ENCODE data around the gene ERN1. TPM values are rescaled to one million over a fixed set of nuclear protein-coding genes. Genes with fewer than 3 reads are reported as not detected.
A peak's percentile ranks its signal among the peaks of the same experiment; 100 is the strongest.

Gene ERN1
- total and polyA plus RNA-seq, 2 of the 13 experiments (the other 11 are each of a cell fraction or from before 2014, with no cell fraction given): 6.0 to 12.7 TPM

- no peak for TF ChIP-seq PCBP1 (IDR thresholded peaks at IDR 0.05; ENCODE audit: borderline replicate concordance, low read depth, low read length)
- TF ChIP-seq ZNF253 (CRISPR knock-in tag; IDR thresholded peaks at IDR 0.05; ENCODE audit: borderline replicate concordance): no peak
- no peak for TF ChIP-seq PCBP2 (optimal IDR thresholded peaks at IDR 0.05; ENCODE audit: low read depth, low read length, poor library complexity, severe bottlenecking)
- no peak for TF ChIP-seq TOPORS (CRISPR knock-in tag; IDR thresholded peaks at IDR 0.05)
- 0 out of 2 replicates have a peak, but pooled peaks have one; percentile 49 for TF ChIP-seq RBAK (CRISPR knock-in tag; IDR thresholded peaks at IDR 0.05)
- TF ChIP-seq ZFP62 (CRISPR knock-in tag; IDR thresholded peaks at IDR 0.05): no peak
- TF ChIP-seq, protein P1, sequence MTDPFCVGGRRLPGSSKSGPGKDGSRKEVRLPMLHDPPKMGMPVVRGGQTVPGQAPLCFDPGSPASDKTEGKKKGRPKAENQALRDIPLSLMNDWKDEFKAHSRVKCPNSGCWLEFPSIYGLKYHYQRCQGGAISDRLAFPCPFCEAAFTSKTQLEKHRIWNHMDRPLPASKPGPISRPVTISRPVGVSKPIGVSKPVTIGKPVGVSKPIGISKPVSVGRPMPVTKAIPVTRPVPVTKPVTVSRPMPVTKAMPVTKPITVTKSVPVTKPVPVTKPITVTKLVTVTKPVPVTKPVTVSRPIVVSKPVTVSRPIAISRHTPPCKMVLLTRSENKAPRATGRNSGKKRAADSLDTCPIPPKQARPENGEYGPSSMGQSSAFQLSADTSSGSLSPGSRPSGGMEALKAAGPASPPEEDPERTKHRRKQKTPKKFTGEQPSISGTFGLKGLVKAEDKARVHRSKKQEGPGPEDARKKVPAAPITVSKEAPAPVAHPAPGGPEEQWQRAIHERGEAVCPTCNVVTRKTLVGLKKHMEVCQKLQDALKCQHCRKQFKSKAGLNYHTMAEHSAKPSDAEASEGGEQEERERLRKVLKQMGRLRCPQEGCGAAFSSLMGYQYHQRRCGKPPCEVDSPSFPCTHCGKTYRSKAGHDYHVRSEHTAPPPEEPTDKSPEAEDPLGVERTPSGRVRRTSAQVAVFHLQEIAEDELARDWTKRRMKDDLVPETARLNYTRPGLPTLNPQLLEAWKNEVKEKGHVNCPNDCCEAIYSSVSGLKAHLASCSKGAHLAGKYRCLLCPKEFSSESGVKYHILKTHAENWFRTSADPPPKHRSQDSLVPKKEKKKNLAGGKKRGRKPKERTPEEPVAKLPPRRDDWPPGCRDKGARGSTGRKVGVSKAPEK (CRISPR knock-in tag; IDR thresholded peaks at IDR 0.05; ENCODE audit: borderline replicate concordance): no peak
- TF ChIP-seq PRDM10 (CRISPR knock-in tag; IDR thresholded peaks at IDR 0.05; ENCODE audit: low read depth): peak; percentile 58; the same call in 1 of the 2 replicates
- TF ChIP-seq TARDBP (CRISPR knock-in tag; IDR thresholded peaks at IDR 0.05): peak; percentile 2; the same call in 1 of the 2 replicates
- peak; percentile 83 for TF ChIP-seq DPF2 (CRISPR knock-in tag; IDR thresholded peaks at IDR 0.05; ENCODE audit: borderline replicate concordance, low read depth)
- TF ChIP-seq, protein P2, sequence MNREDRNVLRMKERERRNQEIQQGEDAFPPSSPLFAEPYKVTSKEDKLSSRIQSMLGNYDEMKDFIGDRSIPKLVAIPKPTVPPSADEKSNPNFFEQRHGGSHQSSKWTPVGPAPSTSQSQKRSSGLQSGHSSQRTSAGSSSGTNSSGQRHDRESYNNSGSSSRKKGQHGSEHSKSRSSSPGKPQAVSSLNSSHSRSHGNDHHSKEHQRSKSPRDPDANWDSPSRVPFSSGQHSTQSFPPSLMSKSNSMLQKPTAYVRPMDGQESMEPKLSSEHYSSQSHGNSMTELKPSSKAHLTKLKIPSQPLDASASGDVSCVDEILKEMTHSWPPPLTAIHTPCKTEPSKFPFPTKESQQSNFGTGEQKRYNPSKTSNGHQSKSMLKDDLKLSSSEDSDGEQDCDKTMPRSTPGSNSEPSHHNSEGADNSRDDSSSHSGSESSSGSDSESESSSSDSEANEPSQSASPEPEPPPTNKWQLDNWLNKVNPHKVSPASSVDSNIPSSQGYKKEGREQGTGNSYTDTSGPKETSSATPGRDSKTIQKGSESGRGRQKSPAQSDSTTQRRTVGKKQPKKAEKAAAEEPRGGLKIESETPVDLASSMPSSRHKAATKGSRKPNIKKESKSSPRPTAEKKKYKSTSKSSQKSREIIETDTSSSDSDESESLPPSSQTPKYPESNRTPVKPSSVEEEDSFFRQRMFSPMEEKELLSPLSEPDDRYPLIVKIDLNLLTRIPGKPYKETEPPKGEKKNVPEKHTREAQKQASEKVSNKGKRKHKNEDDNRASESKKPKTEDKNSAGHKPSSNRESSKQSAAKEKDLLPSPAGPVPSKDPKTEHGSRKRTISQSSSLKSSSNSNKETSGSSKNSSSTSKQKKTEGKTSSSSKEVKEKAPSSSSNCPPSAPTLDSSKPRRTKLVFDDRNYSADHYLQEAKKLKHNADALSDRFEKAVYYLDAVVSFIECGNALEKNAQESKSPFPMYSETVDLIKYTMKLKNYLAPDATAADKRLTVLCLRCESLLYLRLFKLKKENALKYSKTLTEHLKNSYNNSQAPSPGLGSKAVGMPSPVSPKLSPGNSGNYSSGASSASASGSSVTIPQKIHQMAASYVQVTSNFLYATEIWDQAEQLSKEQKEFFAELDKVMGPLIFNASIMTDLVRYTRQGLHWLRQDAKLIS (CRISPR knock-in tag; IDR thresholded peaks at IDR 0.05): no peak
- no peak for TF ChIP-seq JDP2 (CRISPR knock-in tag; IDR thresholded peaks at IDR 0.05; ENCODE audit: borderline replicate concordance)
- TF ChIP-seq PLRG1 (conservative IDR thresholded peaks at IDR 0.05): no peak
- TF ChIP-seq MTF2 (CRISPR knock-in tag; IDR thresholded peaks at IDR 0.05; ENCODE audit: borderline replicate concordance): no peak
- TF ChIP-seq, protein P3, sequence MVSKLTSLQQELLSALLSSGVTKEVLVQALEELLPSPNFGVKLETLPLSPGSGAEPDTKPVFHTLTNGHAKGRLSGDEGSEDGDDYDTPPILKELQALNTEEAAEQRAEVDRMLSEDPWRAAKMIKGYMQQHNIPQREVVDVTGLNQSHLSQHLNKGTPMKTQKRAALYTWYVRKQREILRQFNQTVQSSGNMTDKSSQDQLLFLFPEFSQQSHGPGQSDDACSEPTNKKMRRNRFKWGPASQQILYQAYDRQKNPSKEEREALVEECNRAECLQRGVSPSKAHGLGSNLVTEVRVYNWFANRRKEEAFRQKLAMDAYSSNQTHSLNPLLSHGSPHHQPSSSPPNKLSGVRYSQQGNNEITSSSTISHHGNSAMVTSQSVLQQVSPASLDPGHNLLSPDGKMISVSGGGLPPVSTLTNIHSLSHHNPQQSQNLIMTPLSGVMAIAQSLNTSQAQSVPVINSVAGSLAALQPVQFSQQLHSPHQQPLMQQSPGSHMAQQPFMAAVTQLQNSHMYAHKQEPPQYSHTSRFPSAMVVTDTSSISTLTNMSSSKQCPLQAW (CRISPR knock-in tag; IDR thresholded peaks at IDR 0.05): peak; percentile 100
- TF ChIP-seq SOX6 (IDR thresholded peaks at IDR 0.05): no peak
- TF ChIP-seq SOX6 (CRISPR knock-in tag; IDR thresholded peaks at IDR 0.05): peak; percentile 92
These were observed 48.3 kb upstream of the ERN1 start (continued) for GRCh38 chr17:64178011-64178825.

Data from HepG2 (cell line).